HG02885 (cell line): ENCODE results near the gene NDST3.

Experiments used
- ATAC-seq: cut with Tn5 transposase; IDR thresholded peaks from one replicate; pipeline ENCODE4 v1.9.1; 2021; ENCODE audit warnings: mild to moderate bottlenecking; ENCODE audit not compliant: unreplicated experiment, poor library complexity

Gene NDST3

DNA sequence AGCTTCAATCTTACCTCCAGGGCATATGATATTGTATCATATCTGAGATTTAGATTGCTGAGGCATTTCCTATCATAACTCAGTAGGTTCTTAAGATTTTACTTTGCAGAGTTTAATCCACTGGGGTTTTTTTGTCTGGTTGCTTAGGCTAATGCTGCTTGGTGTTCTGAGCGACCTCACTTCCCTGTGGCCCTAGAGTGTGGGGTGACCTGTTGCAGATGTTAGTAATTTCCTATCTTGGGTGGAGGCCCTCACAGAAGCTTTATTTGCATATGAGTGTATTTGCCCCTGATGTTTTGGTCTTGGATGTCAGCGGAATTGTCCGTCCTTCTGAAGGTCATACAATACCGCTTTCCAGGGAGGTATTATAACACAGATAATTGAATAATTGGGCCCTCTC is 137.1 kb downstream of the NDST3 start:
- ATAC-seq: no peak

- ATAC-seq: no peak
These were observed 138.8 kb downstream of the NDST3 start for GRCh38 chr4:118173126-118173525.

DNA sequence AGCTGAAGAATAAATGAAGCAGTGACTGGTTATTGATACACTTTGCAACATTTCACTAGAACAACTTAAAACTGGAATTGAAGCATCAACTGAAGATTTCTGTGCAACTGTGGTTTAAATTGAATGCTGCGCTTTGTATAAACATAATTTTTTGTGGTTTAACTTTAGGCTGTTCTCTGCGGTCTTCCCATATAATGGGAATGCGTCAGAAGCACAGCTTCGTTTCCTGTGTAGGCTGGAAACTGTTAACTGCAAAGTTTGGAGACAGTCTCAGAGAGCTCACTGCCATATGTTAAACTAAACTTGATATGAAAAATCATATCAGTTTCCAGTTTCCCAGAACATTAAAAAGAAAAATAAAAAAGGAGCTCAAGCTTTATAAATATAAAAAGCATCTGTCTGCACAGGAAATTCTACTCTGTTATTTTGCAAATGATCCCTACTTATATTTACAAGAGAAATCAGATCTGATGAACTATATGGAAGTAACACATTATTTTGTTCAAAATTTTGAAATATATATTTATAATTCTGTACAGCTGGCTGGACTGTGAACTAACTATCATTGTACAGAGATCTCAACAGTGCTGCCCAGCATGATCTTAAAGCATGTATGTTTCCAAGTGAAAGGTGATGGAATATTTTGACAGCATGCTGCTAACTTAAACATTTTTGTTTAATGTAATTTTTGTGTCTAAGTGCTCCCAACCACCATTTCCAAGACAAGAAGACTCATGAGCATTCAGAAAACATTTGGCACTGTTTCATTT is 139.9 kb downstream of the NDST3 start:
- no peak for ATAC-seq

- no peak for ATAC-seq
These were observed 141.2 kb downstream of the NDST3 start for GRCh38 chr4:118175506-118175905.

DNA sequence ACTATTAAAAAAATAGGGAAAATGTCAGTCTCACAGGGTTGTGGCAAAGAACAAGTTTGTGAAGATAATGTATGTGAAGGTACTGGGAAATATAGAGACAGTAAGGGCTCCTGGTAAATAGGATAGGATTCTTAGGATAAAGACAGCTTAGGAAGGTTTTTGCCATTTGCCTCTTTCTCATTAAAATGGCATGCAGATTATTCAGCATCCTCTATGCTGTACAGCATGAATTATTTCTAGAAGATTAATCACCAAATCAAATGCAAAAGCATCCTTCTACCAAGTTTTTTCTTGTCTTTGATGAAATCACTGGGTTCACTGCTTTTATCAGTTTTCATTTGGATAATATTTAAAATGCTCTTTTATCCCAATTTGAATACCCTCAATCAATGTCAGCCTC is 142.8 kb downstream of the NDST3 start:
- no peak for ATAC-seq

DNA sequence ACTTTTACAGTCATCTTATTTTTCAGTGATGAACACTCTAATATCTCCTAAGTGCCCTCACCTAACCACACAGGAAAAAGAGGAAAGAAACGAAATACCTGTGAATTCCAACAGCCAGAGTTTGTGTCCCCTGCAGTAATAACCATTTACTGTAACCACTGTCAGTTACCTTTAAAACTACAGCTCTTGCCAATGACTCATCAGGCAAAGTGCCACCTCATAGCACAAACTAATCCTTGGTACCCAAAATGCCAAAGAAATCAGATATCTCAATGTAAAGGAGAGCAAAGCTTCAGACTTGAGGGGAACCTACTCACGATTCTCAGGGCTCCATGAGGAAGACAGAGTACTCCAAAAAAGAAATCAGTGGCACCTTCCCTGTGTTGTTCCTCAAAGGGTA is 146.5 kb downstream of the NDST3 start:
- no peak for ATAC-seq

DNA sequence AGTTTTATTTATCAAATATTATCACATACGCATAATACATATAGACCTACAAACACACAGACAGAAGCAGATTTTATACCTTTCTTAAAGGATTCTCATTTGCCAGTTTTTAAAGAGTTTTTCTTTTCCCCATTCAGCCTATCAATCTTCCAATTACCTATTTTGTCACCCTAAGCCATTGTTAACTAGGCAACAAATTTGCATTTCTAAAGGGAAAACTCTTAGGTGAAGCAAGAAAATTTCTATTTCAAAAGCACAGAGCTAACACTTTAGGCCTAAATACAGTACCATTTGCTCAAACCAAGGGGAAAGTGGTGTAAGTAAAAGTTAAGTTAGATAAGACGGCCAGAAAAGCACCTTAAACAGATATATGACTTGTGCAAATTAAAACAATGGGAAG is 156.6 kb downstream of the NDST3 start:
- ATAC-seq: no peak

- no peak for ATAC-seq
These were observed 159.1 kb downstream of the NDST3 start for GRCh38 chr4:118193421-118193820.

DNA sequence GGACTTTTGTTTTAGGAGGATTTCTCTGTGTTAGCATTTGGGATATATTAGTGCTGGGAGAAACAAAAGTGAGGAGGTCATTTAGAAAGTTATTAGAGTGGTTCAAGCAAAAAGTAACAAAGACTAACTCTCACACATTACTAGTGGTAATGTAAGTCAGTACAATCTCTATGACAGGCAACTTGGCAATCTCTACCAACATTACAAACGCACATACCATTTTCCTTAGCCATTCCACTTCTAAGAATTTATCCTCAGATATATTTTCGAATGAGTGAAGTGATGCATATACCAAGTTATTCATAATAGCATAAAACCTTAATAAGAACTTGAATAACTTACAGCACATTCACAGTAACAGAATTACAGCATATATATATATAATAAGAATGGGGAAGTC is 172.3 kb downstream of the NDST3 start:
- no peak for ATAC-seq

- ATAC-seq: no peak
These were observed 178.8 kb downstream of the NDST3 start for GRCh38 chr4:118213101-118213500.

GRCh38 chr4:118215826-118216225 is 181.5 kb downstream of the NDST3 start:
- ATAC-seq: no peak

GRCh38 chr4:118221227-118221800 is 187.0 kb downstream of the NDST3 start:
- no peak for ATAC-seq

DNA sequence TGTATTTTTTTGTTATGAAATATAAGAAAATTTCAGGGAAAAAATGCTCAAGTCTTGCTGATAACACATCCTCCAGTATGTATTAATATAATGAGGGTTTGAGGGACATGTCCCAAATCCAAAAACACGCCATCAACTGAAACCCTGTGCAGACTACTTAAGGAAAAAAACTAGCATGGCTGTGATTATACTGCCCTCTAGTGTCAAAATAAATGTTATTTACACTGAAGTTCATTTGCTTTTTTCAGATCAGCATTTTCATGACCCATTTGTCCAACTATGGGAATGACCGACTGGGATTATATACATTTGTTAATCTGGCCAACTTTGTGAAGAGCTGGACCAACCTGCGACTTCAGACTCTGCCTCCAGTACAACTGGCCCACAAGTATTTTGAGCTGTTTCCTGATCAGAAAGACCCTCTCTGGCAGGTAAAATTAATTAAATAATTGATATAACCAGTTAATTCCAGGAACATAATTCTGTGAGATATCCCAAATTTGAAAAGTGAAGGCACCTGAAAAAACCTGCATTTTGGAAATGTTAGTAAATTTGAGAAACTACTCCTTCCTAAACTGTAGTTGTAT is 190.1 kb downstream of the NDST3 start:
- peak; percentile 79 for ATAC-seq

DNA sequence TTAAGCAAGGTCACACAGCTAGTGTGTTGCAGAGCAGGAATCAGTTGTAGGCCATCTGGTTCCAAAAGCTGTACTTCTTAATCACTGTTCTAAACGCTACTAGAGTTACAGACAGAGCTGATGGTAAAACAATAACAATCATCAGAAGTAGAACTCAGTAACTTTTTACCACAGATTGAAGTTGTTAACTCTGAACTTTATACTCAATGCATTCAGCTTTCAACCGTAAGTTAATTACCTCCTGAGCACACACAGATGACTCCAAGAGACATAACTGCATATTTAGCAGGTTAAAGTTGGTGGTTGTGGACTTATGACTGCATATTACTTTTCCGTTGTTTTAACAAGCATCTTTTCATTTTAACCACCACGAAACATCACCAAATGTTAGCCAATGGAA is 191.2 kb downstream of the NDST3 start:
- ATAC-seq: no peak

DNA sequence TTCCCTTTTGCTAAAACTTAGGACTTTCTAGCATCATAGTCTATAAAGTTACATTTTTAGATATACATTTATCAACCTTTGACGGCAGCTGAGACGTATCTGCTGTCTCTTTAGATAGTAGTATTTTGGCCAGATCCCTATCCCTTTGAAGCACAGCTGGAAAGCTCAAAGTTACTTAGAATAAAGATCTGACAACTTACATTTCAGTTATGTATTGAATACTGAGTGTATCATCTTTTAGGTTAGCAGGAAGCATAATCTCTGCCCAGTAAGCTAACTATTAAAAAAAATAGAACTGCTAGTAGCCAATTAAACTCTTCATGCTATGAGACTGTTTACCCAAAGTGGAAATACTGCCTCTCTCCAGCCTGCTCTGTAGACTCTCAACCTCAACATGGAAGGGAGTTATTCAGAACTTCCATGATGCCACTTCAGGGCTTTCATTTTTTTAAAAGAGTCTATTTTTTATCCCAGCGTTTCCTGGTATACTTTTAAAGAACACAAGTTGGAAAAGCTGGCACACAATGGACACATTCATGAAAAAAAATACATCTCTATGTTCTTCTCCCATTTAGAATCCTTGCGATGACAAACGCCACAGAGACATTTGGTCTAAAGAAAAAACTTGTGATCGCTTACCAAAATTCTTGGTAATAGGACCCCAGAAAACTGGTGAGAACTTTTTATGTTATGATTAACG is 192.2 kb downstream of the NDST3 start:
- no peak for ATAC-seq

DNA sequence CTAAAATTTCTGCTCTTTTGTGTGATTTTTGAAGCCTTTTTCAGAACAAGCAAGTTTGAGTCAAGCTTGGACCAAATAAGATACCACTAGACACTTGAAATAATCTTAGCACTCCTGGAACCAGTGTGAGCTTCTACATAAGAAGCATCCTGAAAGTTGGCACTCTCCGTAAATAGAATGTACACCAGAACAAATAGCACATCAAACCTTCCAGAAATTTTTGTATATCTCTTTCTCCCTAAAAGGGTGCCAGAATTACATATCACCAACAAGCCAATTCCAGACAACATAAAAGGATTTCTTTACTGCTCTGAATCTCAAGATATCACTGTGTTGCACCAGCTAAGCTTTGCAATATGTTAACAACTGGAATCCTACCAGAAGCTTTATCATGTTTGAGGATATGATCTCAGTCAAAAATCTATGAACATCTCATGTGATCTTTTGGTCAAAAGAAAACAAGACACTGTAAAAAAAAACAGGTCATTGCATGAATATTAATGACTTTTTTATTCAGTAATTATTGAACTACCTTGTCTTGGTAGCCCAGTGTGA is 201.4 kb downstream of the NDST3 start:
- ATAC-seq: no peak

- ATAC-seq: no peak
These were observed 203.2 kb downstream of the NDST3 start for GRCh38 chr4:118237531-118237930.

- no peak for ATAC-seq
These were observed 215.6 kb downstream of the NDST3 start for GRCh38 chr4:118249890-118250289.

GRCh38 chr4:118254368-118254767 is 220.1 kb downstream of the NDST3 start:
- no peak for ATAC-seq

DNA sequence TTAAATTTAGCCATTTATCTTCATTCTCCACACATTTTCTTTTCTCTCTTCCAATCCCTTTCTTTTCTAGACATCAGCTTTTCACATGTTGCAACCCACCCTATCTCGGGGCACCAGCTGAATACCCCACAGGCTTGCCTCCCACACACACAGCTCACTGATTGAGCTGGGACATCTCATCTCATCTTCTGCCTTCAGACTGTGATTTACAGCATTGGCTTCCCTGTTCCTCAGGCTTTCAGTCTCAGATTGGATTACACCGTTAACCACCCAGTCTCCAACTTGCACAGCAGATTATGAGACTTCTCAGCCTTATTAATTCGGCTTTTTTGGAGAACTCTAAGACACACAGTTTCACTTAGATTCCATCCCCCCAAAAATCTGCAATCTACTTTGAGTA is 224.8 kb downstream of the NDST3 start:
- ATAC-seq: no peak

DNA sequence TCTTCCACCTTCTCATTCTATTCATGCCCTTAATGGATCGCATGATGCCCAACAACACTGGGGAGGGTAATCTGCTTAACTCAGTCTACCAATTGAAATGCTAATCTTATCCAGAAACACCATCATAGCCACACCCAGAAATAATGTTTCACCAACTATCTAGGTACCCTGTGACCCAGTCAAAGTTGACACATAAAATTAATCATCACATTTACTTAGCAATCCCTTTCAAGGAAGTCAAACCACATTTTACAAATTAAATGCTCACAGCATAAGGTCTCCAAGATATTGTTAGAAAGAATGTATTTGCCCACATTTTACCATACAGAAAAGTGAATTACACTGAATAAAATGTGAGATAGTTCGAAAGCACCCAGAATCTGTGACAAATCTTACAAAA is 226.0 kb downstream of the NDST3 start:
- ATAC-seq: no peak
